Esophagus (tissue), 2 donors: ENCODE data around the gene FER. TPM values are rescaled to one million over a fixed set of nuclear protein-coding genes. Genes with fewer than 3 reads are reported as not detected.

Source experiments
- H3K27ac ChIP-seq, 2 donors: one replicate each; pipeline ENCODE4 v1.5.1; 2013; ENCODE audit warnings: low read depth in 2 of 2, mild to moderate bottlenecking in 2 of 2, inconsistent platforms in 1 of 2, low read length in 1 of 2, moderate library complexity in 1 of 2
- H3K27me3 ChIP-seq, 2 donors: one replicate each; pipeline ENCODE4 v1.6.1; 2013; ENCODE audit warnings: low read length in 2 of 2, control low read depth in 1 of 2, mild to moderate bottlenecking in 1 of 2; ENCODE audit not compliant: insufficient read depth in 2 of 2, control insufficient read depth in 1 of 2
- H3K36me3 ChIP-seq, 2 donors: one replicate each; pipeline ENCODE4 v1.6.1; 2013; ENCODE audit warnings: low read length in 1 of 2; ENCODE audit not compliant: control insufficient read depth in 2 of 2, insufficient read depth in 2 of 2
- H3K4me1 ChIP-seq, 2 donors: one replicate each; pipeline ENCODE4 v1.6.1; 2013; ENCODE audit warnings: low read length in 1 of 2; ENCODE audit not compliant: control insufficient read depth in 2 of 2, insufficient read depth in 2 of 2
- H3K4me3 ChIP-seq, 2 donors: one replicate each; pipeline ENCODE4 v1.5.1; 2013; ENCODE audit warnings: low read length in 2 of 2, mild to moderate bottlenecking in 2 of 2, low read depth in 1 of 2, moderate library complexity in 1 of 2
- H3K9me3 ChIP-seq, 2 donors: one replicate each; pipeline ENCODE4 v1.6.1; 2013; ENCODE audit warnings: mild to moderate bottlenecking in 2 of 2, low read depth in 1 of 2, low read length in 1 of 2, moderate library complexity in 1 of 2; ENCODE audit not compliant: control insufficient read depth in 2 of 2, insufficient read depth in 1 of 2
- WGBS, 2 donors: extraction: QIAGEN DNeasy Blood & Tissue Kit; methylation state at CpG; one replicate each; pipeline ENCODE4 v1.1.7; 2013; 5-methylcytosine and 5-hydroxymethylcytosine counted together
- polyA plus RNA-seq, 2 donors: library from polyadenylated mRNA; stranded (reverse); fragments of 200-250 nt; gene quantifications; one replicate each; pipeline ENCODE4 v1.2.3, GENCODE V29; 2013
- donor health status: healthy with polysubstance abuse.
- donor health status: Bipolar disorder and iron deficiency.

FER gene
- polyA plus RNA-seq, 2 donors: 3.2 to 5.1 TPM

- no peaks in the 10 kb centered on the region for H3K4me1 ChIP-seq
- no peaks in the 10 kb centered on the region for H3K9me3 ChIP-seq
- peaks cover 0 to 2% of the 10 kb centered on the region in 2 donors for H3K36me3 ChIP-seq
- H3K27me3 ChIP-seq: no peaks in the 10 kb centered on the region
- 97 to 100% methylated on average over 1 of the region's 1 CpG for WGBS, 2 donors
- no peak overlapping the region for H3K4me3 ChIP-seq
- no peak overlapping the region for H3K27ac ChIP-seq
These were observed 336.2 kb downstream of the FER start for GRCh38 chr5:109083937-109084336.

- H3K4me3 ChIP-seq: peak overlapping the region in 1 of 2 donors; percentile 3
- H3K27me3 ChIP-seq: no peaks in the 10 kb centered on the region
- H3K4me1 ChIP-seq: no peaks in the 10 kb centered on the region
- no peaks in the 10 kb centered on the region for H3K36me3 ChIP-seq
- no peak overlapping the region for H3K27ac ChIP-seq
- no peaks in the 10 kb centered on the region for H3K9me3 ChIP-seq
These were observed 341.5 kb downstream of the FER start for GRCh38 chr5:109089191-109089590.

DNA sequence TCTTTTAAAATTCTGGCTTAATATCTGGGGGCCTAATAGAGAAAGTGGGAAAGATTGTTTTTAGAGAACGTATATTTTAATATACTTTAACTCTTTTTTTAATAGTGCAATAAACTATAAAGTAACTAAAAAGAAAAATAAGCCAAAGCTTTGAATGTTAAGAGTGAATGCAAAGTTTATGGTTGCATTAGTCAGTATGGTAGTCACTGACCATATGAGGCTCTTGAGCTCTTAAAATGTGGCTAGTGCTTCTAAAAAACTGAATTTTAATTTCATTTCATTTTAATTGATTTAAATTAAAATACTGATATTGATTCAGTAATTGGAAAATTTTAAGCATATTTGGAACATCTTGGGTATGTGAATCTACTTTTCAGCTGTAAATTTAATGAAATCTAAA lies 351.4 kb downstream of the FER start:
- Histone ChIP-seq H3K27me3 (no peaks in the 10 kb centered on the region), H3K36me3 (no peaks in the 10 kb centered on the region), H3K27ac (no peak overlapping the region), H3K9me3 (no peaks in the 10 kb centered on the region), H3K4me1 (no peaks in the 10 kb centered on the region), H3K4me3 (no peak overlapping the region)
- WGBS, 2 donors: 90 to 97% methylated on average over 1 of the region's 1 CpG

- no peaks in the 10 kb centered on the region for H3K9me3 ChIP-seq
- H3K27ac ChIP-seq: no peak overlapping the region
- no peaks in the 10 kb centered on the region for H3K4me1 ChIP-seq
- H3K36me3 ChIP-seq: no peaks in the 10 kb centered on the region
- 82 to 90% methylated on average over 2 of the region's 2 CpGs for WGBS, 2 donors
- H3K27me3 ChIP-seq: no peaks in the 10 kb centered on the region
- H3K4me3 ChIP-seq: no peak overlapping the region
These were observed 353.3 kb downstream of the FER start for GRCh38 chr5:109100971-109101370.

DNA sequence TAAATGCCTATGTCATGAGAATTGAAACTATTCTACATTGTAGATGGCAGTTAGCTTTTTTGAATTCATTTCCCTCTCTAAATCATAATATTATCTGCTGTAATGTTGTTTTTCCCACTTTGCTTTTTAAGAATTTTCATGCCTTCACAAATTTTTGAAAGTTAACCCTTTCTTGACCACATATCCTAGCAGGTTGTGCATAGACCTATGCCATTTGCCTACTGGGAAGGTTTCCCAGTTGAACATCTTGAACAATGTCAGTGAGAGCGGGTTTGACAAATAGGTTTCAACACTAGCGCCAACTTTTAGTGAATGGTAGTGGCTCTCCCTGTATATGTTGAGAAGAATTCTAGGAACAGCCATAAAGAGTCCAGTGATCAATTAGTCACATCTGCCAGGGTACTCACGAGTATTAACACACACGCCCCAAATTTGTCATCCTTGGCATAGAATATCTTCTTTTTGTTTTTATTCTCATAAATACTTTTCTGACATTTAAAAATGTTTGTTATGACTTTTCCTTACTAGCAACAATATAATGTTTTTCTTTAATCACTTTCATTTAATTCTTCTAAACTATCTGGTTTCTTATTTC lies 354.5 kb downstream of the FER start:
- Histone ChIP-seq H3K4me1 (no peaks in the 10 kb centered on the region), H3K36me3 (no peaks in the 10 kb centered on the region), H3K9me3 (no peaks in the 10 kb centered on the region), H3K4me3 (no peak overlapping the region), H3K27ac (no peak overlapping the region), H3K27me3 (no peaks in the 10 kb centered on the region)
- 72 to 84% methylated on average over 4 of the region's 4 CpGs for WGBS, 2 donors

GRCh38 chr5:109105631-109106267 lies 358.1 kb downstream of the FER start:
- Histone ChIP-seq H3K9me3 (no peaks in the 10 kb centered on the region), H3K4me1 (no peaks in the 10 kb centered on the region), H3K27me3 (no peaks in the 10 kb centered on the region), H3K36me3 (no peaks in the 10 kb centered on the region), H3K4me3 (no peak overlapping the region), H3K27ac (no peak overlapping the region)
- 50 to 53% methylated on average over 5 of the region's 5 CpGs for WGBS, 2 donors

GRCh38 chr5:109111680-109112079 lies 364.0 kb downstream of the FER start:
- no peaks in the 10 kb centered on the region for H3K27me3 ChIP-seq
- H3K27ac ChIP-seq: no peak overlapping the region
- no peaks in the 10 kb centered on the region for H3K36me3 ChIP-seq
- 93 to 95% methylated on average over 2 of the region's 2 CpGs for WGBS, 2 donors
- H3K4me3 ChIP-seq: no peak overlapping the region
- no peaks in the 10 kb centered on the region for H3K4me1 ChIP-seq
- no peaks in the 10 kb centered on the region for H3K9me3 ChIP-seq

DNA sequence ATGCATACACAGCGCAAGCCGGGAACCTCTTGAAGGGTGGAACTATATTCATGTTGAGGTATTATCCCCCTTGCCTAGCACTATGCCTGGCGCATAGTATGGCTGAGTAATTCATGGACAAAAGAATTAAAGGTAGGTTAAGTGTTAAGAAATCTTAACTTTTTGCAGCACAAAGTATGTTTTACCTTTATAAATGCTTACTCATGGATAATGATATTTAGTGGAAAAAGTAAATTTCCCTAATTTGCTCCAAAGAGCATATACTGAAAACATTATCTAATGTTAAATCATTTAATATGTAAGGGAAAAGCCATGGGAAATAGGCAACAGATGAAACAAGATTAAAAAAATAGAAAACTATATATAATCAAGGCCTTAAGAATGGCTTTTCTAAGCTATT lies 365.9 kb downstream of the FER start:
- Histone ChIP-seq H3K4me1 (no peaks in the 10 kb centered on the region), H3K27ac (no peak overlapping the region), H3K9me3 (no peaks in the 10 kb centered on the region), H3K36me3 (no peaks in the 10 kb centered on the region), H3K4me3 (no peak overlapping the region), H3K27me3 (no peaks in the 10 kb centered on the region)
- 98% methylated on average over 3 of the region's 3 CpGs for WGBS, 2 donors

GRCh38 chr5:109121225-109121624 lies 373.5 kb downstream of the FER start:
- WGBS, 2 donors: 92 to 95% methylated on average over 3 of the region's 3 CpGs
- Histone ChIP-seq H3K9me3 (no peaks in the 10 kb centered on the region), H3K36me3 (no peaks in the 10 kb centered on the region), H3K4me3 (no peak overlapping the region), H3K27ac (no peak overlapping the region), H3K4me1 (no peaks in the 10 kb centered on the region), H3K27me3 (no peaks in the 10 kb centered on the region)

DNA sequence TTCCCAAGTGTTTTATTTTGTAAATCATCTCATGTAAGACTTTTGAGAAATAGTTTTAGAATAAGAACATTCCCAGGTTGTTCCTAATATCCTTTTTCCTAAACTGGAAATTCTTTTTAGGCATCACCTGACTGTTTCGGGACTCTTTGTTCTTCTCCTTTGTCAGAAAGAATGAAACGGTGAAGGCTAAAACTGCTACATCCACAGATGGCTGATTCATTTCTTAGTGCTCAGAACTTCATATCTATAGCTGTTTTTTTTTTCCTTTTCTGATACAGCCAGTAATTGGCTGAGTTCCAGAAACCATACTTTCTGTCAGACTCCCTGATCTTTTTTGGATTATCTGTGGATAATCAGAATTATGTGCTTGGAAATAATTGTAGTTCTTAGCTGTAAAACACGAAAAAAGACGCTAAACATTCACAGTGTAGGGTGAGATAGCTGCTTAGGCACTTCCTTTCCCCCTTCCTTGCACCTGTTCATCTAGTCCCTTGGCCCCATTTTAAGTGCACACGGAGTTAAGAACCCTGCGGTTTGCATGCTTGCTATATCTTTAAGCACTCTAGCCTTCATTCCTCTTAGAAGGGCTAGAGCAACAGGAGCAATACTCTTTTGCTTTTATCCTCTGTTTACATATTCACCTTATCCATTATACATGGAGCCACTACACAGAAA lies 378.2 kb downstream of the FER start:
- H3K36me3 ChIP-seq: no peaks in the 10 kb centered on the region
- no peak overlapping the region for H3K27ac ChIP-seq
- 83 to 85% methylated on average over 6 of the region's 6 CpGs for WGBS, 2 donors
- H3K27me3 ChIP-seq: no peaks in the 10 kb centered on the region
- H3K4me1 ChIP-seq: no peaks in the 10 kb centered on the region
- H3K4me3 ChIP-seq: no peak overlapping the region
- no peaks in the 10 kb centered on the region for H3K9me3 ChIP-seq
